NB4 (cell line): Measurements from ENCODE around the gene DBF4B.

ENCODE experiments used
- DNase-seq: peaks from one replicate; pipeline ENCODE4 v3.0.0; 2010; ENCODE audit warnings: low read depth
- H3K4me3 ChIP-seq: one replicate; pipeline ENCODE4 v1.5.1; 2011; ENCODE audit warnings: mild to moderate bottlenecking, low read depth, low read length, moderate library complexity
- MAX ChIP-seq: IDR thresholded peaks from 2 replicates; pipeline ENCODE4 v1.6.1; 2011; ENCODE audit warnings: low read depth, low read length
- MYC ChIP-seq: IDR thresholded peaks from 2 replicates; pipeline ENCODE4 v1.6.1; 2011; ENCODE audit warnings: low read depth, low read length
- POLR2A ChIP-seq: IDR thresholded peaks from 2 replicates; pipeline ENCODE4 v1.6.1; 2011; ENCODE audit warnings: mild to moderate bottlenecking; ENCODE audit not compliant: insufficient read length; ENCODE audit errors: extremely low read depth
- TF ChIP-seq, protein P1 (sequence below): IDR thresholded peaks from one replicate; pipeline ENCODE4 v1.5.1; 2012; ENCODE audit warnings: low read depth, low read length

DBF4B gene, protein sequence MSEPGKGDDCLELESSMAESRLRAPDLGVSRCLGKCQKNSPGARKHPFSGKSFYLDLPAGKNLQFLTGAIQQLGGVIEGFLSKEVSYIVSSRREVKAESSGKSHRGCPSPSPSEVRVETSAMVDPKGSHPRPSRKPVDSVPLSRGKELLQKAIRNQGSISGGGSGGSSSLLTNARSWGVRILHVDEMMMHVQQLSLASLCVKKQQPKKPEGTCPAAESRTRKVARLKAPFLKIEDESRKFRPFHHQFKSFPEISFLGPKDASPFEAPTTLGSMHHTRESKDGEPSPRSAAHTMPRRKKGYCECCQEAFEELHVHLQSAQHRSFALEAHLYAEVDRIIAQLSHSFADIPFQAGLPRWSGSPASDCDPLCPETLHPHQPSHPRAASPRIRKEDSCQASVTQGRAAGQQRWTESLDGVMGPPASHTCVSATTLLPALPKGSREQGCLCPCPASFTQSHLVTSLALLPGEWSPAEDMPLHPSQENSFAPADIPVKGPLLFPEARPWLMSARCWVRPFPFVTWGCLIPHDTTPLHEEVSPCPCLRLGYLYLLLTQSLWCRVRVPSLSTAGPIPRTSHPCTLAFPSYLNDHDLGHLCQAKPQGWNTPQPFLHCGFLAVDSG

GRCh38 chr17:44708401-44709263, at the start of gene DBF4B:
Gene DBF4B, plus strand, starts transcription at chr17:44708665. Its CDS starts 156 bp downstream, at chr17:44708821.
- peak within 1 kb of the TSS; percentile 100 for H3K4me3 ChIP-seq
- peak; percentile 92 for DNase-seq
- TF ChIP-seq MAX (peak; percentile 39), POLR2A (peak; percentile 67), MYC (0 out of 2 replicates have a peak, but pooled peaks have one; percentile 52)
- TF ChIP-seq, protein P1, sequence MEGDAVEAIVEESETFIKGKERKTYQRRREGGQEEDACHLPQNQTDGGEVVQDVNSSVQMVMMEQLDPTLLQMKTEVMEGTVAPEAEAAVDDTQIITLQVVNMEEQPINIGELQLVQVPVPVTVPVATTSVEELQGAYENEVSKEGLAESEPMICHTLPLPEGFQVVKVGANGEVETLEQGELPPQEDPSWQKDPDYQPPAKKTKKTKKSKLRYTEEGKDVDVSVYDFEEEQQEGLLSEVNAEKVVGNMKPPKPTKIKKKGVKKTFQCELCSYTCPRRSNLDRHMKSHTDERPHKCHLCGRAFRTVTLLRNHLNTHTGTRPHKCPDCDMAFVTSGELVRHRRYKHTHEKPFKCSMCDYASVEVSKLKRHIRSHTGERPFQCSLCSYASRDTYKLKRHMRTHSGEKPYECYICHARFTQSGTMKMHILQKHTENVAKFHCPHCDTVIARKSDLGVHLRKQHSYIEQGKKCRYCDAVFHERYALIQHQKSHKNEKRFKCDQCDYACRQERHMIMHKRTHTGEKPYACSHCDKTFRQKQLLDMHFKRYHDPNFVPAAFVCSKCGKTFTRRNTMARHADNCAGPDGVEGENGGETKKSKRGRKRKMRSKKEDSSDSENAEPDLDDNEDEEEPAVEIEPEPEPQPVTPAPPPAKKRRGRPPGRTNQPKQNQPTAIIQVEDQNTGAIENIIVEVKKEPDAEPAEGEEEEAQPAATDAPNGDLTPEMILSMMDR, result no peak

DNA sequence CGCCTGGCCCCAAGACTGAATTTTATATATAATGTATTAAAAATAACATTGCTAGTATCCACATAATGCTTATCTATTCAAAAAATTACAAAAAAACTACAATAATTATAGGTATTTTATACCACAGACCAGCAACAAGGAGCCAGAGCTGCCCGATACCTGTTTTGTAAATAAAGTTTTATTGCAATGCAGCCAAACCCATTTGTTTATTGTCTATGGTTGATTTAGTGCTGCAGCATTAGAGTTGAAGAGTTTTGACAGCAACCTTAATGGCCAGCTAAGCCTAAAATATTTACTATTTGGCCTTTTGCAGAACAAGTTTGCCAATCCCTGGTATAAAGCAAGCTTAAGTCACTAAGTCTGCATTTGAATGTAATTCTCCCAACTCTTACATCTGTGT, 46.6 kb upstream of the DBF4B start:
- no peak overlapping the region for H3K4me3 ChIP-seq
- no peak for DNase-seq
- TF ChIP-seq MYC (no peak), MAX (no peak), POLR2A (no peak)
- TF ChIP-seq, protein P1, result no peak

GRCh38 chr17:44663095-44663494, 45.4 kb upstream of the DBF4B start:
- no peak for TF ChIP-seq MYC
- no peak for TF ChIP-seq POLR2A
- TF ChIP-seq, protein P1, result no peak
- no peak for TF ChIP-seq MAX
- H3K4me3 ChIP-seq, result no peak overlapping the region
- no peak for DNase-seq

- TF ChIP-seq MAX (no peak), MYC (no peak), POLR2A (no peak)
- TF ChIP-seq, protein P1, result no peak
- no peak overlapping the region for H3K4me3 ChIP-seq
- no peak for DNase-seq
Measured at GRCh38 chr17:44664867-44665266, 43.6 kb upstream of the DBF4B start.

DNA sequence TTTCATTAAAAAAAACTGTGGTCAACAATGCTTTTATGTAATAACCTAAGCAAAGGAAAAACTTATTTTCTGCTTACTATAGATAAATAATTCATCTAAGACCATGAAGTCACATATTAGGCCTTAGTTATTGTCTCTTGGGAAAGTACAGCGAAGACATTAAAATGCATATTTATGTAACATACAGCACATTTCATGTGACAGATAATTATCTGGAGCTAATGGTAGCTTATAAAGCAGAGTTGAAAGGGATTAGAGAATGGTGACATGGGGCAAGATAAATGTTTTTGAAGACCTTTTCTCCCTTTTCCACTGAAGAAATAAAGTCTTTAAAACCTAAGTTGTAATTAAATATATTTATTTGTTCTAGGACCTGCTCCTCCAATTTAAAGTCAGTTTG, 42.5 kb upstream of the DBF4B start:
- DNase-seq, result no peak
- TF ChIP-seq MYC, result no peak
- TF ChIP-seq POLR2A, result no peak
- TF ChIP-seq MAX, result no peak
- TF ChIP-seq, protein P1, result no peak
- H3K4me3 ChIP-seq, result no peak overlapping the region
